NCI-H2196 (cell line): ENCODE measurements around the gene KRT35.

Experiments
- DNase-seq: peaks from one replicate; lab custom pipeline; 2025; ENCODE audit not compliant: unreplicated experiment; lab: John Stamatoyannopoulos, UW

KRT35 gene

GRCh38 chr17:41512546-41513167 is 31.7 kb upstream of the KRT35 start:
- DNase-seq = no peak

DNA sequence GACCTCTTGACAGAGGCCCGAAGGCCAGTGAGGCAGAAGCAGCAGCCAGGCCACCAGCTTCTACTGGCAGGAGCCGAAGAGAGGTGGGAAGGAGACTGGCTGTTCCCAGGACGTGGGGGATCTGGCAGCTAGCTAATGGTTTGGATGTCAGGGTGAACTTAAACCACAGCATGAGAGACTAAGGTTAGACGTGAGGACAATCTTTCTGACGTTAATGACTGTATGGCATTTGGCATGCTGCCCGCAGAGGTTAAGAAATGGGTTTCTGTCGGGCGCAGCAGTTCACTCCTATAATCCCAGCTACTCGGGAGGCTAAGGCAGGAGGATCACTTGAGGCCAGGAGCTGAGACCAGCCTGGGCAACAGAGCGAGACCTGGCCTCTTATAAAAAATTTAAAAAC is 30.8 kb upstream of the KRT35 start:
- DNase-seq = no peak

DNA sequence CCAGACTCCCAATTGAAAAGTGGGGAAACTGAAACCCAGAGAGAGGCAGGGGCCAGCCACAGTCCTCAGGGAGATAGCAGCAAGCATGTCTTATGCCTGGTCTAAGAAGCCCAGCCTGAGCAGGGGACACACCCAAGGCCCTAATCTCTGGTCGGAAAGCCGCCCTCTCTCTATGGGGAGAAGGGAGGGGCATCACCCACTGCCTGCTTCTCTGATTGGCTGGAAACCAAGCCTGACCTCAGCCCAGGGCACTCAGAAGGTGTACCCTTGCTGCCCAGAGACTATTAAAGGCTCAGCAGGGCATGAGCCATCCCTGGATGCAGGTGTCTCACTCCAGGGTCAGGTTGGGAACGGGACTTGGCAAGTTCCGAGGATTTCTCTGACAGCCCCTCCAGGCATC is 30.2 kb upstream of the KRT35 start:
- peak; percentile 9 for DNase-seq

DNA sequence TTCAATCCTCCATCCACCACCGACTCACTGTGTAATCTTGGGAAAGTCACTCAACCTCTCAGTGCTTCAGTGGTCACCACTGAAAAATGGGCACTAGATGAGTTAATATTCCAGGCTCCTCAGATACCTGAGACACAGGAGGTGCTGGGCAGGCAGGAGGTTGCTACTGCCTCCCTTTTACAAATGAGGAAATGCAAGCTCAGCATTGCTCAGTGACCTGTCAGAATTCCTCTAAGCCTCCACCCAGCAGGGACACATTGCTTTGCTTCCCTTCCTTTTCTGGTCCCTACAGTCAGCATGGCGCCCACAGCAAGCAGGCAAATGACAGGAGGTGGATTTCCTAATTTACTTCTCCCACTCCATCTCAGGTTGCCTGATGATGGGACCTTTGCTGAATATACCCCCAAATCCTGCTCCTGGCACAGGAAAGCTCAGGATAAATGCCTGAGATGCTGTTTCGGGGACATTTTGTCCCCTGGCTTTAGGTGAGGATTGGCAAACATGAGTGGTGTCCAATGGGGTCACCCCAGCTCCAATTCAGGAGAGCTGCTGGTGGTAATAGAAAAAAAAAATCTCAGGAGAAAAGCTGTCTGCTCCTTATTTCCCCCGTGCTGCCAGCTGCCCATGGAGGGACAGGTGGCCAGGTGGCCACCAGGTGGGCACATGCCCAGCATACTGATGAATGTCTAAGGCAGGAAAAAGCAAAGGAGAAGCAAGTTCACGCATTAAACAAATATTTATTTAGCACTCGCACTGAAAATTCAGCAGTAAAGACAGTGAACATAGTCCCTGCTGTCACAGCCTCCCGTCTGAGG is 29.5 kb upstream of the KRT35 start:
- DNase-seq = no peak

DNA sequence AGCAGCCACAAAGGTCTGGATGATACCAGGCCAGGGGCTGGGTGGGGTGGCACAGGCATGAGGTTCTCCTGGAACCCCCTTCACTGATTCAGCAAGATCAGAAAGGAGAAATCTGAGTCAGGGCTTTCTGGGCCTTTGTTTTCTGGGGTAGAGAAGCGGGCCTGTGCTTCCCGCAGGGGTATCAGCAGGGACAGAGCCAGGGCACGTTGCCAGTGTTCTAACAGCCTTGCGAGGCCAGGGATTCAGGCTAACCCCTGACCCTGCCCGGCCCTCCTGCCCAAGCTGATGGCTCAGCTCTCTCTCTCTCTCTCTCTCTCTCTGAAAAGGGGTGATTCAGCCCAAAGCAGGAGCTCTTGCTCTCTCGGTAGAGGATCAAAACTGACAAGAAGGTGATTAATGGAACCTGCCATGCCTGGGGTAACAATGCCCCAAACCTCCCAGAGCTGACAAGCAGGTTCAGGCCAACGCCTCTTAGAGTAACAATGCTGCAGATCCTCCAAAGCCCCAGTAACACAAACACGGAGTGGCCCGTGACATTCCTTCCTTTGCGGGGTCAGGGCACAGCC is 26.4 kb upstream of the KRT35 start:
- DNase-seq = no peak

DNA sequence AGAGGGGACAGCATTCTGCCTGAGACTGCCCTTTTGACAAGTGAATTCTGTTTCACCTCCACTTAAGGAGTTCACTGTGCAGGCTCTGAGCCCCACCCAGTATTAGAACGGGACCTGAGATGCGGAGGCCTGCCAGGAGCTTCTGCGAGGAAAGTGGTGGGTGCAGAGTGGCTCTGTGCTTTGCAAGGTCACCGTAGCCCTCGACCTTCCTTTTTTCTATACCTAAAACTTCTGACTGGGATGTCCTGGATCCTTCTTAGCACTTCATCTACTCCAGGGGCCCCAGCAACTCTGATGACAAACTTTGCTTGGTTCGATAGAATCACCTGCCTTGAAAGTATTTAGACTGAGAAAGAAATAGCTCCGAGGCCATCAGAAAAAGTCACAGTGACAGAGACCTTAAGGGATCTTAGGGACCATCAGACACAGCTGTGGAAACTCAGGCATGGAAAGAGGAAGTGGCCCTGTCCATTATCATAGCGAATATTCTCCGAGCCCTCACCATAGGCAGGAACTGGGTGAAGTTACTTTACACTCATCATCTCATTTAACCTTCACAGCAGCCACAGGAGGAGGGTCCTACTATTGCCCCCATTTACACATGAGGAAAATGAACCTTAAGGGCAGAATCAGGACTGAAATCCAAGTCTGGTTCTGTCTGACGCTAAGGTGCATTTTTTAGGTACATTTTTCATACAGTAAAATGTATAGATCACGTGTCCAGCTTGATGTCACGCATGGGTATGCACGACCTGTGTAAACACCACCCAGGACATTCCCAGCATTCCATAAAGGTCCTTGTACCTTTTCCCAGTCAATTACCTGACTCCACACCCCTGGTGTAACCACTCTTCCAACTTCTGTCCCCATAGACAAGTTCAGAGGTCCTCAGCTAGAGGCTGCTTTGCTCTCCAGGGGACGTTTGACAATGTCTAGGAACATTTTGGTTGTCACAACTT is 25.1 kb upstream of the KRT35 start:
- no peak for DNase-seq

- no peak for DNase-seq
Observed at GRCh38 chr17:41505007-41505808, 24.3 kb upstream of the KRT35 start, which contains the start of gene KRT13. Gene KRT13, minus strand, starts transcription at chr17:41505612. Its CDS starts 62 bp downstream, at chr17:41505550.

DNA sequence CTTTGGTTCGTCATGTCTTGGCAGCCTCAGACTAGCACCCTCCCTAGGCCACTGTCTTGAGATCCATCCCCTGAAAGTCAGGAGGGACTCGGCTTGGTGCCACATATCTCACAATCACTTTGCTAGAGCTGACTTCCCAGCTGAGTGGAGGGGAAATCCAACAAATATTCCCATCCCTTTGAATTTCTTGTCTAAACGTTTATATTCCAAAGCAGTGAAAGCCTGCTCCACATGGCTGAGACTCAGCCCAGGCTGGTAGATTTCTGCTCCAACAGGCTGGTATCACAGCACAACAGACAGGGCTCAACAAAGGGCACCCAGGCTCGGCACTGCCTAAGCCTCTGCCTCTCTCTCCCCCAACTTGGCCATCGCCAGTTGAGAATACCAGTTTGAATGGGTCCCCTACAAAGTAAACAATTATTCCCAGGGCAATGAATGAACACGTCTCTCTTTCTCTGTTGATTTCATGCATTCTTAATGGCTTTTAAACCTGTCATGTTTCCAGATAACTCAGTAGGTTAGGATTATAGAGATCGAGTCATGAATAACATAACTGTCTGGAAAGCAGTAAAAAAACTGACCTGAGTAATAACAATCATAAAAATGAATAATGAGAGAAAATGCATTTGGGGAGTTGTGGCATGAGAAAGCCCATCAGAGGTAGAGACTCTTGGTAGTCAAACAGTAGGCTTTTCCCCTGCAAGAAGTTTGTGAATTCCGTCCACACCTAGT is 23.5 kb upstream of the KRT35 start:
- DNase-seq = no peak

GRCh38 chr17:41503202-41503601 is 22.3 kb upstream of the KRT35 start:
- DNase-seq = no peak

DNA sequence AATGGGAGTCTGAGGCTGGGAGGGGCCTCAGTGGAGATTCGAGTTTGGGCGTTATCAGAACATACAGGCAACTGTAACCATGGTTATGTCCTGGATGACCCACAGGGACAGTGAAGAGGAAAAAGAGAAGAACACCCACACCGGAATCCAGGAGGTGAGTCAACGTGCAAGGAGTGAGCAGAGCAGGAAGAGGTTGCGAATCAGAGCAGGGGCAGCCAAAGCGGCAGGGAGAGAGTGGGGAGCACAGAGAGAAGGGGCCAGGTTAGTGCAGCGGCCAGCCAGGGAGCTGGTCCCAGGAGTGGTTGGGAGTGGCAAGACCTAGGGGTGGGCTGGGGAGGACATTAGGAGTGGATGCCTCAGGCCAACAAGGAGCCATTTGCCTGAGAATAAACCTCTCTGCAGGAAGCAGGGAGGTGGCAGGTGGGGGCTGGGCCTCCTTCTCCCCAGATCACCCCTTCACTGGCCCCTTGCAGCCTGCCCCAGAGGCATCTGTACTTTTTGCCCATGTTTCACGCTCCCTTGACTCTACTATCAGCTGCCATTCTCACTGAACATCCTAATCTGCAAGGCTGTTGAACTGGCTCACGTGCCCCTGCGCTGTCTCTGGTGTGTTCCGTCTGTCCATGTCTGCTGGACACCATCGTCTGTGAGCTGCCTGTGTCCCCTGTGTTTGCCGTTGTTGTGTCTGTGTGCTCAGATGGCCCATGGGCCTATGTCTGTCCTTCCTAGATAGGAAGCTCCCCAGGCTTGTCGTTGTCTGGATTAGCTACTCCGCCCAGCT is 19.4 kb upstream of the KRT35 start:
- no peak for DNase-seq

DNA sequence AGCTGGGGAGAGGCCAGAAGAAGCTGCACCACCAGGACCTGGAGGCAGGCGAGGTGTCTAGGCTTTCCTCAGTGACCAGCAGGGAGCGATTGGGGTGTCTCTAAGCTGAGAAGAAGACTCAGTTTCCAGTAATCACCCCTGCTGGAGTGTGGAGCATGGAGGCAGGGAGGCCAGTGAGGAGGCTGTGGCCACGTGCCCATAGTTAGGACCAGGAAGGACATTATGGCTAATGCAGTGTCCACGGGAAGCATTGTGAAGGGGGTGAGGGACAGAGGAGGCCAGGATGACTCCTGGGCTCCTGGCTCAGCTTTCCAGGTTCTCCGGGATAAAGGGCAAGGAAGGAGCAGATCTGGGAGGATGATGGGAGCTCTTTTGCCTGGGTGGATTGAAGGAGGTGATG is 18.8 kb upstream of the KRT35 start:
- DNase-seq = no peak

GRCh38 chr17:41498276-41498675 is 17.3 kb upstream of the KRT35 start:
- no peak for DNase-seq

- peak; percentile 70 for DNase-seq
Observed at GRCh38 chr17:41496803-41497484, 16.0 kb upstream of the KRT35 start.

DNA sequence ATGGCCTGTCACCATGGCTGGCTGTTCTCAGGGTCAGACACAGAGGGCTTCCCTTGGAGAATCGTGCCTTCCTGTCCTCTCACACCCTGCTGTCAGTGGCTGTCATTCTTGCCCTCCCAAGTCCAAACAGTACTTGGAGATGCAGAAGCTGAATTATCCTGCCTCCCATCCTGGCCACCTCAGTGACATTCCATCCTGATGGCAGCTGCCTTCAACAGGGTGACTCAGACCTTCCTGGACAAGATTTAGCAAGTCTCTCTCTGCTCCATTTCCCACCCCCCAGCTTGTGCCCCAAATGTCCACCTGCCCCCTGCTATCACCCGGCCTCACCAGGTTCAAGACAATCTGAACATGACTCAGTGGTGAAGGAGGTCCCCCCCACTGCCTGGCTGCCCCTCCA is 13.6 kb upstream of the KRT35 start:
- DNase-seq = no peak

DNA sequence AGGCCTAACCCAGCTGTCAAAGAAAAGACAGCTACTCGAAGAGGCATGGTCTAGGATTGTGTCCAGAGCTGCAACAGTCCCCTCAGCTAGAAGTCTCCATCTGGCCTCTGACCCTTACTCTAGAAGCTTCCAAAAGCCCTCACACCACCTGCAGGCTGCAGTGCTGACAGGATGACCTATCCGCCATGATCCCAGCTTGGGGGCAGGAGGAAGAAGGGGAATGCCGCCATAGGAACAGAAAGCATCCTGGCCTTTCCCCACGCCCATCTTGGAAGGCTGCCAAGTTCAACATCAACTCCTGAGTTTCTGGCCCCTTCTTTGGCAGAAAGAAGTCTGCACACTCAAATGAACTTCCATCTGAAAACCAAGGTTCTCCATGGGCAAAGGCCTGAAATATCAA is 11.8 kb upstream of the KRT35 start:
- DNase-seq = peak; percentile 5

DNA sequence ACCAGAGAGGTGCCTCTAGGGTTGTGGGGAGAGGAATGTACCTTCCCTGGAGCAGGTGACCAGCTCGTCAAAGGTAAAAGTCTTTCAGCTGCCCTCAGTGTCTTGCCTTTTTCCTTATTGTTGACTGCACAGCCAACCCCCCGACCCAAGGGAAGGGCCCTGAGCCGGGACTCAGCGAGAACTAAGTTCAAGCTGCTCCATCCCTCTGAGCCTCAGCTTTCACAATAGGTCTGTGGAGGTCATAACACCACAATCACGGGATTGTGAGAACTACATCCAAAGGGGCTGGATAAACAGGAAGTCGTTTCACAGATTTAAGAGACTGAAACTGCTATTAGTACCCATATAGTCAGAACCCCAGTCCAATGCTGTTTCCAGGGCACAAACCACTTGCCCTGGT is 11.4 kb upstream of the KRT35 start:
- no peak for DNase-seq

DNA sequence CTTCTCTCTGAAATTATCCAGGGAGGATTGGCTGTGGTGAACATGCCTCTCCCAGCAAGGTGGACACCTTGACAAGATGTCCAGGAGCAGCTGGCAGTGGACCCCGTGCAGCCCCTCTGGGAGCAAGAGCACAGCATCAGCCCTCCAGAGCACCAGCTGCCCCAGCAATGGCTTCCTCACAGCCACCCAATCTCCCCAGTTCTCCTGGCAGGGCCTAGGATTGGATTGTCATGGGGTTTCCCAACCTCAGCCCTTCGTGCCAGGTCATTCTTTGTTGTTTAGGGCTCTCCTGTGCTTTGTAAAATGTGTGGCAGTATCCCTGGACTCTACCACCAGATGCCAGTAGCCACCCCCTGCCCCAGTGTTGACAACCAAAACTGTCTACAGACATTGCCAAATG is 10.5 kb upstream of the KRT35 start:
- DNase-seq = no peak
